Measurements from ENCODE around the gene WDR54.
A peak's percentile ranks its signal among the peaks of the same experiment; 100 is the strongest.

WDR54 gene

GRCh38 chr2:74421221-74421870 lies at the start of gene WDR54, which contains the start of gene C2orf81:
Gene WDR54 (plus strand): TSS chr2:74421730. CDS start chr2:74422154, 424 bp downstream.
Gene C2orf81 (minus strand): TSS chr2:74421619. CDS start chr2:74421560, 59 bp downstream.
- peak; percentile 78 for DNase-seq

DNA sequence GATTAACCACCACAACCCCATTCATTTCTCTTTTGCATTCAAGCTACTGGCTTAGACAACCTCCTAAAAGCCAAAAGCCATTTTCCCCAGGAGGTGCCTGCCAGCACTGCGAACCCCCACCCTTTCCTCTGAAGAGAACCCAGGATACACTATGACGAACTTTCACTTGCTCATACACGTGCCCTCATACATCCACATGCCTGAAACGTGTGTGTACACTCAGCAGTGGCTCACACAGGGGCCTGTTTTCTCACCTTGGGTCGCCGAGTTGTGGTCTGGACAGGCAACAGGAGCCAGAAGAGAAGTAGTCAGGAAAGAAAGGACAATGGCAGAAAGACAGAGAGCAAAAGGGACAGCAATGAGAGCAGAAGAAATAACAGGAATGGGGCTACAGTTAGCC lies 48.9 kb upstream of the WDR54 start:
- no peak for DNase-seq

DNA sequence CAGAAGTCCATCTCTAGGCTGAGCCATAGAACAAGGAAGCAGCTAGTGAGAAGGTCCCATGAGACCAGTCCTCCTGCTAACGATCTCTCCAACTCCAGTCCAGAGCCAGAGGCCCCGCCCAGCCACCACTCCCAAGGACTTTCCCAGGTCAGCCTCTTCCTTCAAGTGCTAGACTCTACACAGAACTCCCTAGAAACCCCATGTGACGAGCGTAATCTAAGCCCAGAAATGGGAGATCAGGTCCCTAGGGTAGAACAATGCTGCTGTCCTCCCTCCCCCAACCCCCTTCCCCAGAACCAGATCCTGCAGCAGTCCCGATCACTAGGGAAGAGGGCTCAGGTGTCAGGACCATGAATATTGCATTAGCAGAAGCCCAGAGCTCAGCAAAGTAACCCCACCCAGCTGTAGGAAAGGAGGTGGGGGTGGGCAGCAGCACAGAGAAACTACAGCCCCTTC lies 48.3 kb upstream of the WDR54 start:
- DNase-seq: no peak

GRCh38 chr2:74373985-74374384 lies 47.5 kb upstream of the WDR54 start:
- DNase-seq: no peak

DNA sequence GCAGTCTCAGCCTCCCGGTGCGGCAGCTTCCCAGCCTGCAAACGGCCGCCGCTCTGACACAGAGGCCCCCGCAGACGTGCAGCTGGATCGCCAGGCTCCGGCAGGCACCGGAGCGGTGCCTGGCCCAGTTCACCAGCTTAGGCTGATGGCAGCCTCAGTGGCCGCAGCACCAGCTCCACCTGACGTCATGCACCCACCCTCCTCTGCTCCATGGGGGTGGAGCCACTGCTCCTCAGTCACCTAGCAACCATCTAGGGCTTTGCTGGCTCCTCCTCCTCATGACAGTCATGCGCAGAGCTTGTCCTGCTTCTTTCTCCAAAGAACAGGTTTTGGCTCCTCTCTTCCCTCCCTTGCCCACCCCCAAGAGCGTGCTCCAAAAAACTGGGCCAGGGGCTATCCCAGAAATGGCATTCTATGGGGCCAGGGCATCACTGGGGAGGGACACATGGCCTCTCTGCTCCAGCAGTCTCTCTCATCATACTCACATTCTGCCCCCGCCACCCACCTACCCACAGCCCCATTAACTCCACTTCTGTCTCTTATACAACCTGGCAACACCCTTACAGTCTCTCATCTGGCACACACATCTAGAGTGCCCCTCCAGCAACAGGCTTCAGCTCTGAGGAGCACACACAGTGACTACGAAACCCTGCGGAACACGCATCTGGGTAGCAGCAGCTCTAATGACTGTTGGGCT lies 46.9 kb upstream of the WDR54 start:
- peak; percentile 89 for DNase-seq

GRCh38 chr2:74375838-74376237 lies 45.7 kb upstream of the WDR54 start:
- no peak for DNase-seq

- no peak for DNase-seq
Observed at GRCh38 chr2:74378007-74378406, 43.5 kb upstream of the WDR54 start.

GRCh38 chr2:74379851-74380789 lies 41.4 kb upstream of the WDR54 start, which contains the start of gene DCTN1:
Gene DCTN1 (minus strand): TSS chr2:74380311. CDS start chr2:74380037, 274 bp downstream.
- no peak for DNase-seq

- DNase-seq: no peak
Observed at GRCh38 chr2:74381751-74382150, 39.8 kb upstream of the WDR54 start.

GRCh38 chr2:74383254-74383653 lies 38.3 kb upstream of the WDR54 start:
- DNase-seq: no peak

DNA sequence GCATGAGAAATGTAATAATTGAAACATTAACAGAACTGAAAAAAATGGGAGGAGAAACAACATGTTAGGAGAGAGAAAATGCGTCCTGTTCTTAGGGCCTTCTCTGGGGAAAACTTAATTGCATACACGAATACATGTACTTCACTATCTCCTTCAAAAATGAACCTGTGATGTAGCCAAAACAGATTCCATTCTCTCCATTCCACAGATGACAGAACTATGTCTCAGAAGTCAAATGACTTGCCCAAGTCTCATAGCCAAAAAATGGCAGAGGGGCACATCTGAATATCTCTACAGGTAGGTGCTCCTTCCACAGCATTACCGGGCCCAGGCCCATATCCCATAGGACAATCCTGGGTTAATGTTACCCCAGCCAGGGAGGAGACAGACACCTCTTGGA lies 37.5 kb upstream of the WDR54 start:
- no peak for DNase-seq

- no peak for DNase-seq
Observed at GRCh38 chr2:74385396-74385795, 36.1 kb upstream of the WDR54 start.

GRCh38 chr2:74387346-74387745 lies 34.2 kb upstream of the WDR54 start:
- no peak for DNase-seq

DNA sequence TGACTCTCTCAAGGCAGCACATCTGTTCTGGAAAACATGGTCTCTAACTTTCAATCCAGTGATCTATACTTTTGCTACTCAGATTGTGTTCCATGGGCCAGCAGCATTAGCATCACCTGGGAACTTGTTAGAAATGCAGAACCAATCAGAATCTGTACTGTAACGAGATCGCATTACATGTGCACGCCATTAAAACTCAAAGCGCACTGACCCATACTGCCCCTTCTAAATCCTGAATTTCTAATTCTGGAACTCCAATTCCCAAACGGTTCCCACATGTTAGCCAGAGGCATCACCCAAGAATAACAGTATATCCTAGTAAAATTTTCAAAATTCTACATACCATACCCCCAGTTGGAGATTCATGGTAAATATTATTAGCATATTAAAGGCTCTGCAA lies 30.9 kb upstream of the WDR54 start:
- no peak for DNase-seq

DNA sequence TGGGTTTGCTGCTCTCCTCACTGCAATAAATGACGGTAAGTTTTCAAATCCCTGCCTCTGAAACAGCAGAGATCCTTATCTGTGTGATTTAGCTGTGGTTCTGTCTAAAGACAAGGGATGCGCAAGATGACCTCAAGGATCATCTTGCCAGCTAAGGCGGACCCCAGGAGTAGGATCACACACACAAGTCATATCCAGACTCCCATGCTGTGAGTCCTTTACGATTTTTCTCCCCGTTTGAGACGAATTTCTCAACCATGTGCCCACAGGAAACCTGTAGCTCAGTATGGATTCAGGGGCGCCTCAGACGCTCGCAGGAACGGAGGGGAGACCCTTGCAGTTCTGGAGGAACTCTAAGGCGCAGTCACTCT lies 30.3 kb upstream of the WDR54 start:
- no peak for DNase-seq

GRCh38 chr2:74391580-74392448 lies 29.7 kb upstream of the WDR54 start:
- DNase-seq: peak; percentile 88

DNA sequence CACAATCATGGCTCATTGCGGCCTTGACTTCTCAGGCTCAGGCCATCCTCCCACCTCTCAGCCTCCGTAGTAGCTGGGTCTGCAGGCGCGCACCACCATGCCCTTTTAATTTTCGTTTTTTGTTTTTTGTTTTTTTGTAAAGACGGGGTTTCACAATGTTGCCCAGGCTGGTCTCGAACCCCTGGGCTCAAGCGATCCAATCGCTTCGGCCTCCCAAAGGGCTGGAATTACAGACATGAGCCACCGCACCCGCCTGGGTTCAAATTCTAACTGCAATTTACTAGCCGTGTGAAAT lies 29.1 kb upstream of the WDR54 start:
- DNase-seq: no peak

DNA sequence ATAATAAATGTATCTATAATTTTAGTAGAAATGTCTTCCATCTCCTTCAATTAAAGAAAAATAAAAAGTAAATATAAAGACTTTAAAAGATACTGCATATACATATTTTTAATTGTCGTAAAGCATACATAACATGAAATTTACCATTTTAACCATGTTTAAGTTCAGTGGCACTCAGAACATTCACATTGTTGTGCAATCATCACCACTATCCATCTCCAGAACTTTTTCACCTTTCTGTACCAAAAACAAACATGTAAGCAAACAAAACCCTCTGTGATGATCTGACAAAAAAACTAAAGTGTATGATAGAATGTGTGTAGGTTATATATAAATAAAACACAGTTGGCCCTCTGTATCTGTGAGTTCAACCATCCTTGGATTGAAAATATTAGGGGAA lies 28.0 kb upstream of the WDR54 start:
- no peak for DNase-seq

DNA sequence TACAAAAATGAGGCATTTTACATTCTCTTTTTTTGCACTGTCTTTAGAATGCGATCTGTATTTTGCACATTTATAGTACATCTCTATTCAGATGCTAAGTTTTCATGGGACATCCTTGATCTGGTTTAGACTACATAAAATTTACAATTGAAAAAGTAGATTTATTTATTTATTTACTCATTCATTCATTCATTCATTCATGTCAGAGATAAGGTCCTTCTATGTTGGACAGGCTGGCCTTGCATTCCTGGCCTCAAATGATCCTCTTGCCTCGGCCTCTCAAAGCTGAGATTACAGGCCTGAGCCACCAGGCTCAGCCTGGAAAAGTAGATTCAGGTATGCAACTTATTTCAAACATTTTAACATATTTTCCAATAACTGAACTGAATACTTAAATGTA lies 25.4 kb upstream of the WDR54 start:
- DNase-seq: no peak

- DNase-seq: peak; percentile 39
Observed at GRCh38 chr2:74399785-74400184, 21.7 kb upstream of the WDR54 start.

DNA sequence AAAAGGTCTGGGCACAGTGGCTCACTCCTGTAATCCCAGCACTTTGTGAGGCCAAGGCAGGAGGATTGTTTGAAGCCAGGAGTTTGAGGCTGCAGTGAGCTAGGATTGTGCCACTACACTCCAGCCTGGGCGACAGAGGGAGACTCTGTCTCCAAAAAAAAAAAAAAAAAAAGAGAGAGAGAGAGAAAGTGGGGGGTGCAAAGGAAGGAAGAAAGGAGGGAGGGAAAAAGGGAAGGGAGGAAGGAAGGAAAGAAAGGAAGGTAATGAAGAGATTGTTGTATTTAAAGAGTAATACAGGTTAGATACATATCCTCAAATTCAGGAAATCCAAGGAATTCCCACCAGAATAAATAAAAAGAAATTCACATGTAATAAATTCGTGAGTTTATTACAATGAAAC lies 19.6 kb upstream of the WDR54 start:
- no peak for DNase-seq

GRCh38 chr2:74406035-74406434 lies 15.5 kb upstream of the WDR54 start:
- no peak for DNase-seq

DNA sequence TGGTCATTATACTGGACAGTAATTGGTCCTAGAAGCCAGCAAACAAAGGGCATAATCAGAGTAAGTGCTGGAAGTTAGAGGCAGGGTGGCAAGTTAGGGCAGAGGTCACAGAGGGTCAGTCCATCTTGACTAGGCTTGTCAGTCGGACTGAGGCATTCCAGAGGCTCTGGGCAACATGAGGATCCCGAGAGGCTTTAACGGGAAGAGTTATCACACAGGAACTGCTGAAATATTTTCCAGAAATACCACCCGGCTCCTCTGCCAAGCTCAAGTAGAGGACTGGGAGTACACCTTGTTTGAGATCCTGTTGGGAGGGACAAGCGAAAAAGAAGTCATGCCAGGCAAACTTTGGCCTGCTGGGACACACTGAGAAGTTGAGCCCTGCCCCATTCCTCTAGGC lies 13.8 kb upstream of the WDR54 start:
- DNase-seq: no peak
